Activated T-helper 1 cell treated with anti-CD3 and anti-CD28 coated beads, Interleukin-2, amount 50 U/mL, for 16 hours (primary cell): Measurements from ENCODE around the gene LARP1.

Experiments
- DNase-seq, 2 donors: peaks; one replicate each; pipeline ENCODE4 v3.0.0-alpha.2; 2020; ENCODE audit warnings: low read depth in 1 of 2, low spot score in 1 of 2

Gene LARP1

DNA sequence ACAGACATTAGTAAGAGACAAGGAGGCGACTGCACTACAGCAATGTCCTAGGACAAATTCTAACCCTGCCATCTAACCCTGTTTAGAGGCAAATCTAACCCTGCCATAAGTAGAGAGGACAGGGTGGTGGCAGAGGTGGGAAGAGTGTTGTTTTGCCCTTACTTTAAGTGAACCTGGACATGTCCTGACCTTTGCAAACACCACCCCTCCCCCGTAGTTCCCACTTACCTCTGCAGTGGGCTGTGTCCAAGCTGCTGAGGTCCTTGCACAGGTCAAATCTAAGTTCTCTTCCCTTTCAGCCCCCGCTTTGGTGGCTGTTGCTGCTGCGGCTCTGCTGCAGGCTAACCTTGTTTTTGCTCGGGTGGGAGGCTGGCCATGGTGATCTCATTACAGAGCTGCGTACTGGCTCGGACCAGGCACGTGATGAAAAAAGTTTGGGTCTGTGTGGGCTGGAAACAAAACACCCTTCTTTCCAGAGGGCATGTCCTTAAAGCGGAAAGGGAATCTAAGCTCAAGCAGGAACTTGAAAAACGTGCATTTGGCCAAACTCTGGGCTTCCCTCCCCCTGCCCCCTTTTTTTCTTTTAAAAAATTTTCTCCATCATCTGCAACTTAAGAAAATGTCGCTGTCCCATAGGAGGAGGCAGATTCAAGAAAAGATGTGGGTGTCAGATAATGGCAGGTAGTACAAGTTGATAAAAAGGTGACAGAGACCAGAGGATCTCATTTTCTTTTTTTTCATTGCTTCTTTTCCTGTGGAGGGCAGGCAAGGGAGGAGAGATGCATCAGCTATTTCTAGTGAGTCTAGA is 95.3 kb downstream of the LARP1 start, which contains the start of gene FAXDC2:
TSS of gene FAXDC2 (minus strand) at position 349 of the 808 bp plus-strand sequence. CDS start 12,425 bp downstream, outside the sequence.
- DNase-seq = no peak

DNA sequence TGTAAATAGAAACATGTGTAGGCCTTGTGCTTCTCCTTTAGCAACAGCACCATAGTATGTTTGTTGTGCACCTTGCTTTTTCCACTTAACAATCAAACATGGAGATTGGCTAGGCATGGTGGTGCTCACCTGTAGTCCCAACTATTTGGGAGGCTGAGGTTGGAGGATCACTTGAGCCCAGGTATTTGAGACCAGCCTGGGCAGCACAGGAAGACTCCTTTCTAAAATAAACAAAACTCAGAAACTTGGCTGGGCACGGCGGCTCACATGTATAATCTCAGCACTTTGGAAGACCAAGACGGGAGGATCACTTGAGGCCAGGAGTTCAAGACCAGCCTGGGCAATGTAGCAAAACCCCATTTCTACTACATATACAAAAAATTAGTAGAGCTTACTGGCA is 96.2 kb downstream of the LARP1 start:
- no peak for DNase-seq

DNA sequence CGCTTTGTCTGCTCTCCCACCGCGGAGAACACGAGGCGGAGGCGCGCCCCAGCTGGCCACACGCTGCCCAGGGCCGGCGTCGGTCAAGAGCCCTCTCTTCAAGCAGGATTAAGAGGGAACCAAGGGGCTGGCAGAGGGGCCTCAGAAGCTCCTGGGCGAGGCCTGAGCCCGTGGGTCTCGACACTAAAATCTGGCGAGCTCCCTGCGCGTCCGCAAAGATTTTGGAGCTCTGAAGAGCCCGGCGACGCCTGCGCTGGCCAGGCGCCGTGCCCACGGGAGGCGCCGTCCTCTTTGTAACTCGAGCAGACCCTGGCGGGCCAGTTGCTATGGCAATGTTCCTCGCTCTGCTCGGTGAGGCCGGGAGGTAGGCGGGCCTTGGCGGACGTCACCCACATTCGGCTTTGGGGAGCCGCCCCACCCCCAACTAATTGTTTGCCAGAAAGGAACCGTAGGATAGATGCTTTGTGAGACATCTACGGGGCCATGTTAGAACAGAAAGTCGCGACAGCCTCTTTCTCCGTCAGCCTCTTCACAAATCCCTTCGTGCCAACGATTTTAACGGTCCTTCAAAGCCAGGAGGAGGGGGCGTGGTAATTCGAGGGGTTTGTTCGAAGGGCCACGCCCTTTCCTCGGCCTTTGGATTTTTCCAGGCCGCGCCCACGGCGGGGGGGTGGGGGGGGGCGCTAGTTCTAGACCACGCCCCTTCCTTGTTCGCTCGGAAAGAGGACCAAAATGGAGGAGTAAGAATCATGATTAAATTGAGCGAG is 102.5 kb downstream of the LARP1 start:
- peak; percentile 70 to 73 for DNase-seq

DNA sequence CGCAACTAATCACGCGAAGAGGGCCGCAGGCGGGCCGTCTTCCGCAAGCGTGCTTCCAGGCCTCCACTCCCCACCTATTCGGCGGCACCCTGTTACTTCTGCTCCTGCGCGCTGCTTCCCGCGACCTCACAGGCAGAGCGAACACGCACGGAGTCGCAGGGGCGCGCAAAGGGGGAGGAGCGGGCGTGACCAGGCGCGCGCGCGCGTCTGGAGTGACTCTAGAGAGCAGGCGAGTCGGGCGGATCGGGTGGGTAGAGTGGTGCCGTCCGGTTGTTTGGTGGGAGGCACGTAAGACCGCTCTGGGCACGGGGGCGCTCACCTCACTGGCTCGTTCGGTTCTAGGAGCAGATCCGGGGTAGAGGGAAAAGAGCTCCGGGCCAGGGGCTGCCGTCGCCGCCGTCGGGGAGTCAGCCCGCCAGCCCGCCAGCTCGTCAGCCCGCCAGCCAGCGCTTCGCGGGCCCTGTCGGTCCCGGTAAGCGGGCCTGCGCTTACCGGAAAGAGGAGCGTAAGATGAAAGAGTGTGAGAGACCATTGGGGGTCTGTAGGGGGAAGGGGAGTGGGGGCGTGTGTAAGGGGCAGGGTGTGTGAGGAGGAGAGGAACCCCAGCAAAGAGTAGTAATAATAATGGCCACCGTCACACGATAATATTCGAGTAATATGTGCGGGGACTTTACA is 103.3 kb downstream of the LARP1 start, which contains the start of gene CNOT8:
TSS of gene CNOT8 (plus strand) at position 331 of the 675 bp plus-strand sequence. CDS start 4,652 bp downstream, outside the sequence.
- DNase-seq = peak; percentile 96 to 97

DNA sequence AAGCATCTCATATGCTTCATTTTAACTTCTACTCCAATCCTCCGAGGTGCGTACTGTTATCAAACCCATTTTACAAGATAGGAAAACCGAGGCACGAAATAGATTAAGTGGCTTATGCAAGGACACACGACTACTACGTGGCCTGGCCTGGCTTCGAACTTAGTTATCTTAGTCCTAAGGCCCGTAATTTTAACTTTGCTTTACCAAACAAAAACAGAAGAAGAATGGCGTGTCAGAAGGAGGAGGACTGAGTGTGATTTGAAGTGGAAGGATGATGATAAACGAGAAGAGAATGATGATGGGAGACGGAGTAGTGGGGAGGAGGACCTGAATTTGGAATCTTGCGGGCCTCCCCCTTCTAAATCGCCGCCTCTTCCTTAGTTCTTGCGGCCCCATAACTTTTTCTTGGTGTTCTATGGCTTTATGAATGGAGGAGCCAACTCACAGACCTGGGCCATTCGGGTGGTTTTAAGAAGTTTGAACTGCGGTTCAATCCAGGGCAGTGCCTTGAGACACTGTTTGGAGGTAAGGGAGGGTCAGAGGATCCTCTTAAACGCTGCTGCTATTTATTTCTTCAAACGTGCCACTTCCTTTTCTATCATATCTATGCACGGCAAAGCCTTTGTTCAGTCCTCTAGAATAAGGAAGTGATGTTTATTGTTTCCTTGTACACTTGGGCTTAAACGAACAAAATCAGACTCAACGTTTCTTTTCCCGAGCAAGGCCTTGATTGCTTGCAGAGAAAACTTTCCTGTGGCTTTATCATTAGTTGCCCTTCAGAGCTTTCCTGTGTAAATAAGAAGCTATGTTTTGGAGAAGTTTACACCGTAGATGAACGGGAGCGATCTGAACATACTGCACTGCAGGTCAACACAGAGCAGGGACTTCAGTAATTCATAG is 104.0 kb downstream of the LARP1 start:
- no peak for DNase-seq

DNA sequence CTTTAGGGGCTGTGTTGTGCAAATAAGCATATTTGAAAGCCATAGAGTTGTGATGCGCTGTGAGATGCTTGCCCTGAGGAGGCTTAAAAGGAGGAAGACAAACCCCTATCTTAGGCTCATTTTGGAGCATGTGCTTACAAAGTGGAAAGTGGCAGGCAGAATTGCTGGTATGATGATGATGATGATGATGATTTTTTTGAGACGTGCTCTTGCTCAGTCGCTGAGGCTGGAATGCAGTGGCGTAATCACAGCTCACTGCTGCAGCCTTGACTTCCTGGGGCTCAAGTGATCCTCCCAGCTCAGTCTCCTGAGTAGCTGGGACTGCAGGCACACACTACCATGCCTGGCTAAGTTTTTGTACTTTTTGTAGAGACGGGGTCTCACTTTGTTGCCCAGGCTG is 104.9 kb downstream of the LARP1 start:
- DNase-seq = no peak

DNA sequence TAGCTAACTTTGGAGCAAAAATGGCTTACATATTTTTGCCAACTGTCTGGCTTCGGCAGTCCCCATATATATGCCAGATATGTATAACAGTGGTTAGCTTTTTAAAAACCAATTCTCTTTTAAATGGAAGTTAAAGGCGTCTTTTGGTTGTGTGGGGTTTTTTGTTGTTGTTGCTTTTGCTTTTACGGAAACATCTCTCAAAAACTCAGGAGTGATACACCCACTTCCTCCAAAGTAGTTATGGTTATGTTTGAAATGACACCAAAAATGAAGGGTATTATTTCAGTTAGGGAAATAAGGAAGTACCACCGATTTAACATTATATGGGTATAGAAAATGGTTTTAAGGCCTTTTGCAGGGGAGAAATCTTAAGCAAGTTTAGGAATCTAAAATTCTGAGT is 105.6 kb downstream of the LARP1 start:
- DNase-seq = no peak

DNA sequence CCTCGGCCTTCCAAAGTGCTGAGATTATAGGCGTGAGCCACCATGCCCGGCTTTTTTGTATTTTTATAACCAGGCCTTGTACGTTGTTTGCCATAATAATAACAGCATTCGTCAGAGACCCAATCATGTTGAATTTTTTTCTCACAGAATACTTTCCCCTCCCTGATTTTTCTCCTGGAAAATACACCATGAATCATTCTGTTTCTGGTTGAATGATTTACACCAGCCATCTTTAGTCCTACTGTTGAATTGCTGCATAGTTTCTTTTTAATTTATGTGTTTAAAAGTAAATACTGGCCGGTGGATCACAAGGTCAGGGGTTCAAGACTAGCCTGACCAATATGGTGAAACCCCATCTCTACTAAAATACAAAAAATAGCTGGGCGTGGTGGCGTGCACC is 106.8 kb downstream of the LARP1 start:
- DNase-seq = no peak

DNA sequence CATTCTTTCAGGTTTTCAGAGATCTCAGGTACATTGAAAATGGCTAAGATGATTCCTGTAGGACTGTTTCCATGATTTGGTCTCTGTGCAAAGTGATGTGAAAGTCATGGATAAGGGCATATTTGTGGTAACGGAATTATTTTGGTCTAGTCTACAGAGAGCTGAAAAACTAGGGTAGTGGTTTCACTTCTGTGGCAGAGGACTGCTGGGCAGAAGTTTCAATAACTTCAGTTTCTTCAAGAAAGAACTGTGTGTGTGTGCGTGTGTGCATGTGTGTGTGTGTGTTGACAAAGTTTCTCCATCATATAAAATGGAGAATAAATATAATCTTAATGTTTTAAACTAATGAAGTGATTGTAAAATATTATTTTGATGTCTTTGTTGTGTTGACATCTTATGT is 107.6 kb downstream of the LARP1 start:
- no peak for DNase-seq

DNA sequence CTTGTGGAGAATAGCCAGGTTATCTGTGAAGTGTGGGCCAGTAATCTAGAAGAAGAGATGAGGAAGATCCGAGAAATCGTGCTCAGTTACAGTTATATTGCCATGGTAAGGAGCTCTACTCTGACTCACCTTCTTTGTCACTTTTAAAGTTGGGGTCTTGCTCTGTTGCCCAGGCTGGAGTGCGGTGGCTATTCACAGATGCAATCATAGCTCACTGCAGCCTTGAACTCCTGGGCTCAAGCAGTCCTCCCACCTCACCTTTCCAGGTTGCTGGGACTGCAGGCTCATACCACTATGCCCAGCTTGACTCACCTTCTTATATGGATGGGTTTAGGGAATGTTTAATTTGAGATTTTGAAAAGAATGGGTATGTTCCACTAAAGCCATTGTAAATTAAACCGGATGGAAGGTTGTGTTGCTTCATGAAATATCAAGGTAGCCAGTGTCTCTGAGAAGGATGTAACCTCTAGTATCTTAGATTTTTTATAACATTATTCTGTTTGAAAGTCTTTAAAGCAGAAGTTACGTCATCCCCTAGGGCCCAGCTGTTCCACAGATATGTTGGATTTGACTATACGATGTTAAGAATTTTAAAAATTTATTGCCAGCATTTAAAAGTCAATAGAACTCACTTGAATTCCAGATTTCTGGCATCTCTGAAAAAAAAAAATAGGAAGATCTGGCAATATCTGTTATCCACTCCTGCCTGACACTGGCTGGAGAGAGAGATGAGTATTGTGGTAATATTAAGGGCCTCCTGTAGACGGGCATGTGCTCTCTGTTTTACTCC is 108.3 kb downstream of the LARP1 start:
- no peak for DNase-seq

DNA sequence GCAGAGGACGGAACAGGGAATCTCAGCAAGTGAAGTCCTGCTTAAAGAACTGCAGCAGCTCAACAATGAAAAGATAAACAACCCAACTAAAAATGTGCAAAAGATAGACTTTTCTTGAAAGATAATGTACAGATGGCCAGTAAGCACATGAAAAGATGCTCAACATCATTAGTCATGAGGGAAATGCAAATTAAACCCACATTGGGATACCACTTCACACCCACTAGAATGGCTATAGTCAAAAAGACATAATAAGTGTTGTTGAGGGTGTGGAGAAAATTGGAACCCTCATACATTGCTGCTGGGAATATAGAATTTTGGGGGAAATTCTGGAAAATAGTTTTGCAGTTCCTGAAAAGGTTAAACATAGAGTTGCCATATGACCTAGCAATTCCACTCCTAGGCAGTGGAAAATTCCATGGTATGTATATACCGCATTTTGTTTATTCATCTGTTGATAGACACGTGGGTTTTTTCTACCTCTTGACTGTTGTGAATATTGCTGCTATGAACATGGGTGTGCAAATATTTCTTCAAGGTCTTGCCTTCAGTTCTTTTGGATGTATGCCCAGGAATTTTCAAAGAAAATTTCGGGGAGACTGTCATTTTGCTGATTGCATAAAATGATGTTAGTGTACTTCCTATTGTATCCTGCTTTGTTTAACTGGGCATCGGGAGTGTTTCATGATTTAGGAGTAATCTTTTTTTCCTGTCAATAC is 110.4 kb downstream of the LARP1 start:
- no peak for DNase-seq

DNA sequence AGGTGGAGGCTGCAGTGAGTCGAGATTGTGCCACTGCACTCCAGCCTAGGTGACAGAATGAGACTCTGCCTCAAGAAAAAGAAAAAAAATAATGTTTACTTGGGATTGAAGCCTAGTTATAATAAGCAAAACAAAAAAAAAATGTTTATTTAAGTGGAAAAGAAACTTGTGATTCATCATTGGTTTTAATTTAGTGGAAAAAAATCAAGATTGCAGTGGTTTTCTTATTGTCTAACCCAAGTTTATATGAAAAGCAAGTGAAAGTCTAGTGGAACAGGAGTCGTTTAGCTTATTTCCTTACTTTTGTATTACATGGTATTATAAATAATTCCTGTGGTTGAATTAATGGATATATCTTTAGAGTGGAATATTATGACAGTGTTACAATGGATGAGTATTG is 111.7 kb downstream of the LARP1 start:
- no peak for DNase-seq
